ENCODE data around the gene RFPL3. TPM values are rescaled to one million over a fixed set of nuclear protein-coding genes. Genes with fewer than 3 reads are reported as not detected.

Gene RFPL3
- total and polyA plus RNA-seq, 2 of the 13 experiments (the other 11 are each of a cell fraction or from before 2014, with no cell fraction given), result not detected

DNA sequence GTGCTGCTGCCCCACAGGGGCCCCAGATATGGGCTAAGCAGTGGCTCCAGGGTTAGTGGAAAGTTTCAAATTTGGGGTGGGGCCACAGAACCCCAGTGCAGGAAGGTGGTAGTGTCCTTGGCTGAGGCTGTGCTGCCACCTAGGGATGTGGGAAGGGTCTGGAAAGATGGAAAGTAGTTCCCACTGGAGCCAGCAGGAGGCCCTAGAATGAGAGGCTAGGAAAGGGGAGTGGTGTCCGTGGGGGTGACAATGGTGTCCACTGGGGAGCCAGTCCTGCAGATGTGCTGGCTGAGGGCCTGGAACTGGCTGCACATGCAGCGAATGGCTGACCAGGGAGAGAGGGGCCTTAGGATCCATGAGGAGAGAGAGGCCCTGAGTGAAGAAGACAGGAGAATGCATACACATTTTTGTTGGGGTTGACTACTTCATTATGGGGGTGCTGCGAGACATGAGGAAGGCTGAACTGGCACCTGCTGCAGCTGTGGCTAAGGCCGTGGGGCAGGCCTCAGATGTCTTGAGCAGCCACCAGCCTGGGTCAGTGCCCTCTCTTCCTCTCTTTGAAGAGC, 21.1 kb downstream of the RFPL3 start (continued):
- no peak for TF ChIP-seq ZNF704 (CRISPR knock-in tag; IDR thresholded peaks at IDR 0.05; ENCODE audit: borderline replicate concordance)
- TF ChIP-seq ZNF549 (CRISPR knock-in tag; IDR thresholded peaks at IDR 0.05), result no peak
- TF ChIP-seq REL (CRISPR knock-in tag; conservative IDR thresholded peaks at IDR 0.05), result no peak
- TF ChIP-seq, protein P1, sequence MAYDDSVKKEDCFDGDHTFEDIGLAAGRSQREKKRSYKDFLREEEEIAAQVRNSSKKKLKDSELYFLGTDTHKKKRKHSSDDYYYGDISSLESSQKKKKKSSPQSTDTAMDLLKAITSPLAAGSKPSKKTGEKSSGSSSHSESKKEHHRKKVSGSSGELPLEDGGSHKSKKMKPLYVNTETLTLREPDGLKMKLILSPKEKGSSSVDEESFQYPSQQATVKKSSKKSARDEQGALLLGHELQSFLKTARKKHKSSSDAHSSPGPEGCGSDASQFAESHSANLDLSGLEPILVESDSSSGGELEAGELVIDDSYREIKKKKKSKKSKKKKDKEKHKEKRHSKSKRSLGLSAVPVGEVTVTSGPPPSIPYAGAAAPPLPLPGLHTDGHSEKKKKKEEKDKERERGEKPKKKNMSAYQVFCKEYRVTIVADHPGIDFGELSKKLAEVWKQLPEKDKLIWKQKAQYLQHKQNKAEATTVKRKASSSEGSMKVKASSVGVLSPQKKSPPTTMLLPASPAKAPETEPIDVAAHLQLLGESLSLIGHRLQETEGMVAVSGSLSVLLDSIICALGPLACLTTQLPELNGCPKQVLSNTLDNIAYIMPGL (CRISPR knock-in tag; IDR thresholded peaks at IDR 0.05; ENCODE audit: borderline replicate concordance in 1 of 2, low read depth in 1 of 2), result peak in 1 of 2 experiments; percentile 52; a peak in 1 of 4 replicates
- no peak for TF ChIP-seq NR3C1 (CRISPR knock-in tag; IDR thresholded peaks at IDR 0.05)
- TF ChIP-seq, protein P2, sequence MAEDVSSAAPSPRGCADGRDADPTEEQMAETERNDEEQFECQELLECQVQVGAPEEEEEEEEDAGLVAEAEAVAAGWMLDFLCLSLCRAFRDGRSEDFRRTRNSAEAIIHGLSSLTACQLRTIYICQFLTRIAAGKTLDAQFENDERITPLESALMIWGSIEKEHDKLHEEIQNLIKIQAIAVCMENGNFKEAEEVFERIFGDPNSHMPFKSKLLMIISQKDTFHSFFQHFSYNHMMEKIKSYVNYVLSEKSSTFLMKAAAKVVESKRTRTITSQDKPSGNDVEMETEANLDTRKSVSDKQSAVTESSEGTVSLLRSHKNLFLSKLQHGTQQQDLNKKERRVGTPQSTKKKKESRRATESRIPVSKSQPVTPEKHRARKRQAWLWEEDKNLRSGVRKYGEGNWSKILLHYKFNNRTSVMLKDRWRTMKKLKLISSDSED (CRISPR knock-in tag; IDR thresholded peaks at IDR 0.05), result no peak
- TF ChIP-seq SIX4 (CRISPR knock-in tag; IDR thresholded peaks at IDR 0.05), result no peak
- peak; percentile 72 for TF ChIP-seq SMC3 (IDR thresholded peaks at IDR 0.05; ENCODE audit: low read length)
- no peak for TF ChIP-seq ZSCAN20 (CRISPR knock-in tag; IDR thresholded peaks at IDR 0.05; ENCODE audit: borderline replicate concordance)
- TF ChIP-seq CTCF (CRISPR knock-in tag; IDR thresholded peaks at IDR 0.05), result peak; percentile 85
- no peak for TF ChIP-seq ZNF496 (CRISPR knock-in tag; IDR thresholded peaks at IDR 0.05; ENCODE audit: insufficient replicate concordance)
- no peak for TF ChIP-seq THAP9 (CRISPR knock-in tag; IDR thresholded peaks at IDR 0.05; ENCODE audit: borderline replicate concordance)
- TF ChIP-seq PATZ1 (CRISPR knock-in tag; IDR thresholded peaks at IDR 0.05), result peak; percentile 44; the same call in 1 of the 2 replicates
- TF ChIP-seq, protein P3, sequence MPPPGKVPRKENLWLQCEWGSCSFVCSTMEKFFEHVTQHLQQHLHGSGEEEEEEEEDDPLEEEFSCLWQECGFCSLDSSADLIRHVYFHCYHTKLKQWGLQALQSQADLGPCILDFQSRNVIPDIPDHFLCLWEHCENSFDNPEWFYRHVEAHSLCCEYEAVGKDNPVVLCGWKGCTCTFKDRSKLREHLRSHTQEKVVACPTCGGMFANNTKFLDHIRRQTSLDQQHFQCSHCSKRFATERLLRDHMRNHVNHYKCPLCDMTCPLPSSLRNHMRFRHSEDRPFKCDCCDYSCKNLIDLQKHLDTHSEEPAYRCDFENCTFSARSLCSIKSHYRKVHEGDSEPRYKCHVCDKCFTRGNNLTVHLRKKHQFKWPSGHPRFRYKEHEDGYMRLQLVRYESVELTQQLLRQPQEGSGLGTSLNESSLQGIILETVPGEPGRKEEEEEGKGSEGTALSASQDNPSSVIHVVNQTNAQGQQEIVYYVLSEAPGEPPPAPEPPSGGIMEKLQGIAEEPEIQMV (CRISPR knock-in tag; IDR thresholded peaks at IDR 0.05; ENCODE audit: low read depth), result 0 out of 2 replicates have a peak, but pooled peaks have one; percentile 27
- TF ChIP-seq SP140L (CRISPR knock-in tag; IDR thresholded peaks at IDR 0.05; ENCODE audit: borderline replicate concordance), result no peak

All from HepG2 (cell line).